Stimulated activated CD4-positive, alpha-beta T cell treated with anti-CD3 and anti-CD28 coated beads, Interleukin-12 subunit alpha, Interleukin-12 subunit beta, amount 100 ng/mL, for 48 hours (primary cell): ENCODE data around the gene WT1.
"Not testable (repeated sequence)": the region's sequence is repeated elsewhere in the genome, so short reads cannot be mapped to it uniquely, and the experiment has no call there.

ENCODE experiments used
- DNase-seq, 3 donors: peaks; one replicate each; pipeline ENCODE4 v3.0.0-alpha.2; 2020; ENCODE audit warnings: low read depth in 2 of 3, low spot score in 1 of 3

The WT1 gene

GRCh38 chr11:32435511-32435941 lies at the start of gene WT1:
Gene WT1 (minus strand): TSS chr11:32435539.
- no peak for DNase-seq

GRCh38 chr11:32479291-32479690 lies 44.0 kb upstream of the WT1 start:
- no peak for DNase-seq

GRCh38 chr11:32478277-32478731 lies 43.0 kb upstream of the WT1 start:
- DNase-seq: no peak

- DNase-seq: no peak
These were observed 38.1 kb upstream of the WT1 start for GRCh38 chr11:32473282-32473909.

- no peak for DNase-seq
These were observed 36.9 kb upstream of the WT1 start for GRCh38 chr11:32472226-32472625.

GRCh38 chr11:32471544-32471943 lies 36.2 kb upstream of the WT1 start:
- DNase-seq: not testable (repeated sequence)

- no peak for DNase-seq
These were observed 34.5 kb upstream of the WT1 start for GRCh38 chr11:32469791-32470190.

GRCh38 chr11:32466279-32466915 lies 31.1 kb upstream of the WT1 start:
- DNase-seq: no peak

GRCh38 chr11:32464078-32464477 lies 28.7 kb upstream of the WT1 start:
- no peak for DNase-seq

GRCh38 chr11:32462011-32462690 lies 26.8 kb upstream of the WT1 start:
- DNase-seq: no peak

GRCh38 chr11:32456864-32457263 lies 21.5 kb upstream of the WT1 start:
- no peak for DNase-seq

GRCh38 chr11:32454993-32455392 lies 19.7 kb upstream of the WT1 start:
- DNase-seq: no peak

GRCh38 chr11:32451808-32452207 lies 16.5 kb upstream of the WT1 start:
- no peak for DNase-seq

GRCh38 chr11:32450372-32450771 lies 15.0 kb upstream of the WT1 start:
- DNase-seq: no peak

- no peak for DNase-seq
These were observed 12.9 kb upstream of the WT1 start for GRCh38 chr11:32448232-32448631.

- no peak for DNase-seq
These were observed 11.9 kb upstream of the WT1 start for GRCh38 chr11:32447252-32447651.

GRCh38 chr11:32446227-32446626 lies 10.9 kb upstream of the WT1 start:
- no peak for DNase-seq

- no peak for DNase-seq
These were observed 8.8 kb upstream of the WT1 start for GRCh38 chr11:32444186-32444585.

GRCh38 chr11:32440916-32441315 lies 5.6 kb upstream of the WT1 start:
- DNase-seq: no peak

- no peak for DNase-seq
These were observed 5.1 kb upstream of the WT1 start for GRCh38 chr11:32440312-32440908.

GRCh38 chr11:32439501-32440210 lies 4.3 kb upstream of the WT1 start:
- no peak for DNase-seq
